ENCODE measurements around the gene KBTBD13.
"Not testable (repeated sequence)": the region's sequence is repeated elsewhere in the genome, so short reads cannot be mapped to it uniquely, and the experiment has no call there.

The KBTBD13 gene

DNA sequence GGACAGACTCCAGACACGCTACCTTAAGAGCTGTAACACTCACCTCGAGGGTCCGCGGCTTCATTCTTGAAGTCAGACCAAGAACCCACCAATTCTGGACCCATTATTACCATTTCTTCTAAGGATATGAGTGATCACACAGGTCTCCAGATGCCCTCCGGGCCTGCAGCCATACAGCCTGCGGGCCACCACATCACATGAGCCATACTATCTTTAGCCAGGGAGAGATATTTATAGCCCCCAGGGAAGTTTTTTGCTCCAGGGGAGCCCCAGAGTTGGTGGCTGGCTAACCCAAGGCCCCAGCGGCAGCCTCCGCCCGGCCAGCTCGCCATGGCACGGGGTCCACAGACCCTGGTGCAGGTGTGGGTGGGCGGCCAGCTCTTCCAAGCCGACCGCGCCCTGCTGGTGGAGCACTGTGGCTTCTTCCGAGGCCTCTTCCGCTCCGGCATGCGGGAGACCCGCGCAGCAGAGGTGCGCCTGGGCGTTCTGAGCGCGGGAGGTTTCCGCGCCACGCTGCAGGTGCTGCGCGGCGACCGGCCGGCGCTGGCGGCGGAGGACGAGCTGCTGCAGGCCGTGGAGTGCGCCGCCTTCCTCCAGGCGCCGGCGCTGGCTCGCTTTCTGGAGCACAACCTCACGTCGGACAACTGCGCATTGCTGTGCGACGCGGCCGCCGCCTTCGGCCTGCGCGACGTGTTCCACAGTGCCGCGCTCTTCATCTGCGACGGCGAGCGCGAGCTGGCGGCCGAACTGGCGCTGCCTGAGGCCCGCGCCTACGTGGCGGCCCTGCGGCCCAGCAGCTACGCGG, at the start of gene KBTBD13:
Gene KBTBD13 (plus strand): TSS at position 261 of the 805 bp plus-strand sequence. CDS start 70 bp downstream, at position 331.
- intact Hi-C loops (cut with DNase I) = no loop called here
- DNase-seq = peak in 1 of 10 donors; percentile 76

DNA sequence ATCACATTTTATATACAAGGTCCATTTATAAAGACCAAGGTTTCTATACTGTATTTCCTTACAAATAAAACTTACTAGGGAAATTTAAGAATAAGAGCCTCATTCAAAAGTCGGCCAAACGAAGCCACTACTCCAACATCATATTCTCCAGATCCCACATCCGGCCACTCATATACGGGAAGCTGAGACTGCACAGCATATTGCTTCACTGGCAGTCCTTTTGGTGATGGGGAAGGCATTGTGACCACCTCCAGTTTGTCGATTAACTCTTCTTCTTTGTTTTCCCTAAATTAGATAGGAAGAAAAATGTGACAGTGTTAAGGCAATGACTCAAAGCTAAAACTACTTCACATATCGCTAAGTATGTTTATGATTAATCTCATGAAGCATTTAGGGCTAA, 49.8 kb upstream of the KBTBD13 start:
- no peak for DNase-seq
- intact Hi-C loops (cut with DNase I) = loop anchor here (5.0 kb wide), 1 partner anchor 39 kb away; the partner anchor contains the start of gene SPG21

DNA sequence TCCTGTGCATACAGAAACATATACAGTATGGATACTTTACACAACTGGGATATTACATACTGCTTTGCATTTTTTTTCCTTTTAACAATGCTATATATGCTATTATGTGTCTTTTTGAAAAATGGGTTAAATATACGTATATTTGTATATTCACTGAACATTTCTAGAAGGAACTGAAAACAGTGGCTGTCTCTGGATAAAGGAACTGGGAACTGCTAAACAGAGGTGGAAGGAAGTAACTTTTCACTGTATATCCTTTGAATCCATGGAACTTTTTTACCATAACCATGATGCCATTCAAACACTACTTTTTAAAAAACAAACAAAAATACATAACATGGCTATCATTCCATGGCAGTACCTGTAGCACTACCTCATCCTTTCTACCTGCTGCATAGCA, 49.0 kb upstream of the KBTBD13 start:
- DNase-seq = no peak
- intact Hi-C loops (cut with DNase I) = loop anchor here (5.0 kb wide), 1 partner anchor 40 kb away; the partner anchor contains the start of gene SPG21

DNA sequence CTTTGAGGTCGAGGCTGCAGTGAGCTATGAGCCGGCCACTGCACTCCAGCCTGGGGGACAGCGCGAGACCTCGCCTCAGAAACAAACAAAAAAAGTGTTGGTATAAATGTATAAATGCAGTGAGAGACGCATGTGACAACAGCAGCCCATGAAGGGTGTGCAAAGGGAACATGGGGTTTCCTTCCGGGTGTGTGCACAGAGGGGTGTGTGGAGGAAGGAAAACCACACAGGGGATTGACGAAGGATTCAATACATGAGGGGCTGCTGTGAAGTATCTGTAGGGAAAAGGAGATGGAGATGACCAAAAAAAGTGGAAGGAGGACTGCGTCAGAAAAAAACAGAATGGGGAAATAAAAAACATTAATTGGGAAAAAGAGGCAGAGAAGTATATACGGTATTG, 48.2 kb upstream of the KBTBD13 start:
- intact Hi-C loops (cut with DNase I) = loop anchor here (5.0 kb wide), 1 partner anchor 41 kb away; the partner anchor contains the start of gene SPG21
- DNase-seq = no peak

DNA sequence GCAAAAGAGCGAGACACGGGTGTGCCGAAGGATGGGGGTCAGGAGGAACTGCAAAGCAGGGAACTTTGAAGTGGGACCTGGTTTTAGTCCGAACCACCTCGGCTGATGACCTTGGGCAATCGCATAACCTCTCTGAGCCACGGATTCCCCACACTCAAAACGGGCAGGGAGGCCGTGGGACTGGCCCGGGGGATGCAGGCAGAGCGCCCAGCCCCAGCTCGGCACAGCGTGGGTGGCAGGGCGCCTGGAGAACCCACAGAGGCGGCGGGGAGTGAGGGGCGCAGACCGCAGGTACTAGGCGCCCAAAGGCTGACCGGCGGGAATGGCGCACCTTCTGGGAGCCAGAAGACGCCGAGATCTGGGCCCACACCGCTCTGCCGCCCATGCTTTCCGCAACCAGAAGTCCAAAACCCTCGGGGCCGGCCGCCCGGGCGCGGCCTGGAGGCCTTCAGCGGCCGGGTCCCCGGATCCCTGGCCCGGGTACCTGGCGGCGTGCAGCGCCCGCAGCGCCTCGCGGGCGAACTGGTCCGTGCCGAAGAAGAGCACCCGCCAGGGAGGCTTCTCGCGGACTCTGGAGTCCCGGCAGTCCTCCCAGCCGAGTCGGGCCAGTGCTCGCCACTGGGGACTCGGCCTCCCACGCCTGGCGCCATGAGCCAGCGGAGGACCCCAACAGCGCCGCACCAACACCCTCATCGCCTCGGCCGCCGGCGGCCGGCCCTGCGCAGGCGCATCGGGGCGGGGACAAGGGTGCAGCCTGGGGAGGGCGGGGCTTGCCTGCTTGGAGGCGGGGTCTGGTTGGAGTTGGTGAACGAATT, 47.4 kb upstream of the KBTBD13 start, which contains the start of gene MTFMT:
Gene MTFMT (minus strand): TSS at position 719 of the 815 bp plus-strand sequence. CDS start 26 bp downstream, at position 693.
- intact Hi-C loops (cut with DNase I) = loop anchor here (5.0 kb wide), 1 partner anchor 42 kb away; the partner anchor contains the start of gene SPG21
- DNase-seq = peak; percentile 87 to 98 (median 92)

DNA sequence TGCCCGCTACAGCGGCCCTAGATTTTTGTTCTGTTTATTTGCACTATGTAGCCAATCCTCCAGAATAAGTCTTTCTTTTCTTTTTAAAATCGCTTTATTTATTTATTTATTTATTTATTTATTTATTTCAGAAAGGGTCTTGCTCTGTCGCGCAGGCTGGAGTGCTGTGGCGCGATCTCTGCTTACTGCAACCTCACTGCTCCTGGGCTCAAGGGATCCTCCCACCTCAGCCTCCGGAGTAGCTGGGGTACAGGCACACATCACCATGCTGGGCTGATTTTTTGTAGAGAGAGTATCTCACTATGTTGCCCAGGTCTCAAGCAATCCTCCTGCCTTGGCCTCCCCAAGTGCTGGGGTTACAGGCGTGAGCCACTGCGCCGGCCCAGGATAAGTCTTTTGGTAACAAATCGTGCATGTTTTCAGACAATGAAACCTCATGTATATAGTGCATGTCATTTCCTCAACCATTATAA, 46.8 kb upstream of the KBTBD13 start:
- intact Hi-C loops (cut with DNase I) = loop anchor here (5.0 kb wide), 1 partner anchor 42 kb away; the partner anchor contains the start of gene SPG21
- DNase-seq = no peak

DNA sequence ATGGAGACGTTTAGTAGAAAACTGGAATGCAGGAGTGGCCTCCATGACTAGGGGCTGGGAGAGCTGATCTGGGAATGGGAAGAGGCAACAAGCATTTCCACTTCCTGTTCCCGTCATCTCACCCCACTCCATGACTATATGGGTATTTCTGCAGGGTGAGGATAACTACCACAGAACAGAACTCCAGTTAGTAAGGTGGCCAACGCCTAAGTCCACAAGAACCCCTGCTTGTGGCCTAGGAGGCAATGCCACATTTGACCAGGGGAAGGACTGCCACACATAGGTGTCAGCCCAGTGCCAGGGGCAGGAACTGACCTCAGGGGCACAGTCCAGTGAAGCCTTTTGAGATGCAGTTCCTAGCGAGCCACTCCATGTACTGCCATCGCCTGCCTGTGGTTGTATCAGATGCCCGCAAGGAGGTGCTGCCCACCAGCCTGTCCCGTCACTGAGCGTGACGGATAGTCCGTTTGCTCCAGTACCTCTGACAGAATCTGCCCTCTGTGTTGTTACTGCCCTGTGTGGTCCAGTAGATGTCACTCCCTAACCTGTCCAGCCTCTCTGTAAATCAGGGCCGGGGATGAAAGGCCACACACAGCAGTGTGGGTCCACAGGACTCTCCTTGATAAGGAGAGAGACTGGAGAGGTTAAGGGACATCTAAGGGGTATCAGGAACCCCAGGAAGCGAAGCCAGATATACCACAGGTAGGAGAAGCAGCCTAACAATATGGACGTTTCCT, 43.6 kb upstream of the KBTBD13 start:
- intact Hi-C loops (cut with DNase I) = no loop called here
- DNase-seq = peak in 6 of 10 donors; percentile 28 to 88 (median 46)

DNA sequence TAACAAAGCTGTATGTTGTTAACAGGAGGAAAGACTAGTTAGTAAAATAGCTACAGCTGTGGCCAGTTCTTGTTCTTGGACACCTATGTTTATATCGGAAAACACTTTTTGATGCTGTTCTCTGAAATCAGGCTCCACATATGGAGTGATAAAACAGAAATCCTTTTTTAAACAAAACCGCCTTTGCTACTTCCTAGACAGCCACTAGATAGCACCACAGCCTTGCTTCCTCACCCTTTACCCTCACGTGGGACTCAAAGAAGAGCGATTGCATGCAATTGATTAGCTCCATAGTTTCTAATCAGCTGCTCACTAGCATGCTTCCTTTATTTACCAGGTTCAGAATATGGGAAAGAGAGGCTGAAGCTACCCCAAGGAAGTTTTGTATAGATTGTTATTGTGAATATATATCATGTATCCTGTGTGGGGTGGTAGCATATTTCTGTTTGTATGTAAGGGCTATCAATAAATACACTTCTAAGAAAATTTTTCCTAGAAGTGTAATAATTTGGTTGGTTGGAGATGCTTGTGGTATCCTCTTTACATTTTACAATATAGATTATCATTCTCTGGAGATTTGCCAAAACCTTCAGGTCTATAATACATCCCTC, 42.8 kb upstream of the KBTBD13 start:
- intact Hi-C loops (cut with DNase I) = no loop called here

DNA sequence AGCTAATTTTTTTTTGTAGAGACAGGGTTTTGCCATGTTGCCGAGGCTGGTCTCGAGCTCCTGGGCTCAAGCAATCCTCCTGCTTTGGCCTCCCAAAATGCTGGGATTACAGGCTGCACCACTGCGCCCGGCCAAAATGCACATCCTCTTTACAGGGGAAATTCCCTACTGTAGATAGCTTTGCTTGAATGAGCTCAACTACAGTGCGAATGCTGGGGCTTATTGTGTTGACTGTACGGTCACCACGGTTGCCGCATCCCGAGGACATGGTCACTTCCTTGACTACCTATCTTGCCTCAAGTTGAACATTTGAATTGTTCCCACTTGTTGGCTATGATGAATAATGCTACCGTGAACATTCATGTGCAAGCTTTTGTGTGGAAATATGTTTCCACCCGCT, 41.8 kb upstream of the KBTBD13 start:
- intact Hi-C loops (cut with DNase I) = no loop called here
- DNase-seq = no peak

More for the DNA sequence above, 42.8 kb upstream of the KBTBD13 start:
- peak in 1 of 10 donors; percentile 76 for DNase-seq

DNA sequence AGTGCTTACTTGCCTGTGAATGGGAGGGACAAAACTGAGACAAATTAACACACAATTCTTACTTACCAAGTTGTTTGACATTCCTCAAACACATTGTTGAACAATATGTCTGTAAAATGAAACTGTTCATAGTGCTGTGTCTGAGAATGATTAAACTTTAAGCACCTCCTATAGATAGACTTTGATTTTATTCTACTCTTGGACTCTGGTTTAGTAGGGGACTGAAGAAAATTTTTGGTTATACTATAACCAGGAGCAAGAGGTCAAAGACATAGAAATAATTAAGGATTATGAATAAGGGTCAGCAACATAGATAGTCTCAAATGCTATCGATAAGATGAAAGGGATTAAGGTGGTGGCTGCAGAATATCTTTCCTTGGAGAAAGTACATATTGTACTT, 39.2 kb upstream of the KBTBD13 start:
- no peak for DNase-seq
- intact Hi-C loops (cut with DNase I) = no loop called here

DNA sequence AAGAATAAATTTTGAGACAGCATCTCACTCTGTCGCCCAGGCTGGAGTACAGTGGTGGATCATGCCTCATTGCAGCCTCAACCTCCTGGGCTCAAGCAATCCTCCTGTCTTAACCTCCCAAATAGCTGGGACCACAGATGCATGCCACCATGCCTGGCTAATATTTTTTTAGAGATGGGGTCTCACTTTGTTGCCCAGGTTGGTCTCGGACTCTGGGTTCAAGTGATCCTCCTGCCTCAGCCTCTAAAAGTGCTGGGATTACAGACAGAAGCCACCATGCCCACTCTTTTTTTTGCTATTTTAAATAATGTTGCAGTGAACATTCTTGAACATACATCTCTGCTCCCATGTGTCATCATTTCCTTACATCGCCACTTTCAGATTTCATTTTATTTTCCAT, 38.1 kb upstream of the KBTBD13 start:
- intact Hi-C loops (cut with DNase I) = no loop called here
- no peak for DNase-seq

DNA sequence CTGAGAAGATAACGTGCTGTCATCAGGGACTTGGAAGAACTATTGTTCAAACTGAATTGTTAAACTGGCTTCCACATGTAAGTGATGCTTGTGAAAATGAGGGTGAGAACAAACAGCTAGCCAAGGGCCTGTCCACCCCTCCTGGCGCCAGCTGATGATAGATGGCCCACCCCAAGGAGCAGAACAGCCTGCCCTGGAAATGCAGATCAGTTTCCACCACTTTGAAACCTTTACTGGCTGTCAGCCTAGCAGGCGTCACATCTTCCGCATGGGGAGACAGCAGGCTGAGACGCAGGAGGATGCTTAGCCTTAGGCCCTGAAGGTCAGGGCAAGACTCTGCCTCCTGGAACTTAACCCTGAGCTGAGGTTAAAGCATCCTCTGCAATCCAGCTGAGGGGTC, 37.7 kb upstream of the KBTBD13 start:
- intact Hi-C loops (cut with DNase I) = no loop called here

DNA sequence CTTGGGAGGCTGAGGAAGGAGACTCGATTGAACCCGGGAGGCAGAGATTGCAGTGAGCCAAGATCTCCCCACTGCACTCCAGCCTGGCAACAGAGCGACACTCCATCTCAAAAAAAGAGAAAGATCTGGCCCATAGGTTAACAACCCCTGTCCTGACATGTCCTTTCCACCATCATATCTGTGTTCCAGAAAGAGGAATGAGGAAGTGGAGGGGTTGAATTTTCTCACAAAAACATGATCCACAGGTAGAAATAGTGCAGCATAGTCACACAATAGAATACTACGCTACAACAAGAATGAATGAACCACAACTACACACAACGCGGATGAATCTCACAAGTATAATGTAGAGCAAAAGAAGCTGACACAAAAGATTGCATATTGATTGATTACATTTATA, 36.1 kb upstream of the KBTBD13 start:
- intact Hi-C loops (cut with DNase I) = no loop called here
- DNase-seq = no peak

More for the DNA sequence above, 37.7 kb upstream of the KBTBD13 start:
- DNase-seq = no peak

DNA sequence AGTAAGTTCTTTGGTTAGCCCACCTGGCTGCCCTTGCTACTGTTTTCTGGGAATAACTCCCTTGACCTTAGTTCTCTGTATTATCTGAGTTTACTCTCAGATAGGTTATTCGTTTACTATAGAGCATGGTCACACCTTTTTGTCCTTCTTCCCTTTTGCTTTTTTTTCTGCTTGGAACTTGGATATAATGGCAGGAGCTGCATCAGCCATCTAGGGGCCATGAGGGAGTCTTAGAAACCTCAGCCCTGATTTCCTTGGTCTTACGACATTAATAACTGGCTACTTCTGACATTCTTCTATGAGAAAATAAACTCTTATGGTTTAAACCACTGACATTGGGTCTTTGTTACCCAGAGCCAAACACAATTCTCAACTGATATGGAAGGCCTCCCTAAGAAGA, 34.8 kb upstream of the KBTBD13 start:
- DNase-seq = no peak
- intact Hi-C loops (cut with DNase I) = no loop called here

DNA sequence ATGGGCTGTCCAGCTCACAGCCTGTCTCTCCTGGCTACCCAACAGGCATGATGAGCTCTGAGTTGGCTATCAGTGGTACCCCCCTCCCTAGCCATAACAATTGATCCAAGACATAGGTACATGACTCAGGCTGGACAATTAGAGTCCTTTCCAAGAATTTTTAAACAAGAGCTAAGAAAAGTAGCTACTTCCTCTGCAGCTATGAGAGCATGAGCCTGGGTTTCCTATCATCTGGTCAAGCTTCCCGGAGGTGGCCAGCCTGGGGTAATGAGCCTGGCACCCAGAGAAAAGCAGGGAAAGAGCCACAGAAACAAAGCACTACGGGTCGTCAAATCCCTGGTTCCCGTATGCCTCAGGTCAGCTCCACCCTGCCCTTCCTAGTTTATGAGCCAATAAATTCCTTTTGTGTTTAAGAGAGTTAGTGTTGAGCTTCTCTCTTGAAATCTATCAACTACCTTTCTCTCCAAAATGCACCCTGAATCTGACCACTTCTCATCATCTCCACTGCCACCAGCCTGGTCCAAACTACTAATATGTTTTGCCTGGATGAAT, 33.7 kb upstream of the KBTBD13 start:
- DNase-seq = no peak
- intact Hi-C loops (cut with DNase I) = no loop called here

DNA sequence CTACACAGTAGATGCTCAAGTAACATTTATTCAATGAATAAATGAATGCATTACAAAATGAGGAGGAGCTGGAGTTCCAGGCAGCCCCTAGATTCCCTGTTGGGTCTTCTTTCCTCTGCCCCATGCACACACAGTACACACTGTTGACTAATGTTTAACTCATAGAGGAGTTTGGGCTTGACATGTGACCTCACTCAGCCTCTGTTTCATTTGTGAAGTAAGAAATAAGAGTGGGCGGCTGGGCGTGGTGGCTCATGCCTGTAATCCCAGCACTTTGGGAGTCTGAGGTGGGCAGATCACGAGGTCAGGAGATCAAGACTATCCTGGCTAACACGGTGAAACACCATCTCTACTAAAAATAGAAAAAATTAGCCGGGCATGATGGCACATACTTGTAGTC, 32.3 kb upstream of the KBTBD13 start:
- intact Hi-C loops (cut with DNase I); DNase-seq: not testable (repeated sequence)

DNA sequence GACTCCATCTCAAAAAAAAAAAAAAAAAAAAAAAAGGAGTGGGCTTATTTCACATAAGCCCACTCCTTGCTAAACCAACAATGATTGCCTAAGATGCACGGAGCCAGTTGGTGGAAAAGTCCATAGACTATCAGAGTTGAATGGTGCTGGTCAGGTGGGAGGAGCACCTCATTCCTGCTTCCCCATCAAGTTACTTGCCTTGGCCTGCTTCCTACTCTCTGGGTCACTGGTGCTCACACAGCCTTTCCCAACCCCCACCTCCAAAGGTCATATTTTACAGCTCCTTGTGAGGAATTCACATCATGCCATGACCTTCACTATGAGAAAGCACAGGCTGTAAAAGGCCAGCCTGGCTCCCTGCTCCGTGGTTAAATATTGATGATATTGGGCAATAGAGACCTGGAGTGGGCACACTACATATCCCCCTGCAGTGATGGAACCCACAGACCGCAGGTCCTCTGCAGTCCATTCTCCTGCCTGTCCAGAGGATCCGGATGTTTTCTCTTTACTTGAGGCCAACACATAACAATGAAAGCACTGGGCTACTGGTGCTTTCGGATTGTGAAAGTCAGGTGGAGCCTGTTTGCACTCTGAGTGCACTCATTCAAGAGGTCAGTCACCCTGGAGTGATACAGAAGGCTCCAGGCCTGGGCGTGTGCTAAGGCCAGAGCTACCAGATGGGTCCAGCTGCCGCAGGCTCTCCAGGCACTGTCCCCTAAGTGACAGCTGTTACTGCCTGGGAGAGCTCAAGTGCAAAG, 31.6 kb upstream of the KBTBD13 start, which contains the start of gene SLC51B:
Gene SLC51B (plus strand): TSS at position 664 of the 758 bp plus-strand sequence. CDS start 4,618 bp downstream, outside the sequence.
- intact Hi-C loops (cut with DNase I) = no loop called here
- no peak for DNase-seq

DNA sequence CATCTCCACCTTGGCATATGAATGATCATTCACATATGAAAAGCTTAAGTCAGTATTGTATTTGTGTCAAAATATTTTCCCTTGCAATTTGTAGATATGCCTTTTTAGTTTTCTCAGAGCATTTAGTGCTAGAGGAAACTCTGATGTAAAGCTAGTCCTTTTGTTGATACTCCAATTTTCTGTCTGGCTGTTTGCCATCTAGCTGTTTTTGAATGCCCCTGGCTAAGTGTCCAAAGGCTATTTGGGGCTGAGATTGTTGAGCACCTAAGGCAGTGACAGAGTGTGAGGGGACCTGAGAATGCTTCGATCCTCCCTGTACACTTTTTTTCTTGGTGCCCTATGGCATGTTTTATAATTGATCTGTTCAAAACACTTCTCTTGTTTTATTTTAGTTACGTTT, 28.3 kb upstream of the KBTBD13 start:
- intact Hi-C loops (cut with DNase I) = no loop called here
- DNase-seq = no peak

DNA sequence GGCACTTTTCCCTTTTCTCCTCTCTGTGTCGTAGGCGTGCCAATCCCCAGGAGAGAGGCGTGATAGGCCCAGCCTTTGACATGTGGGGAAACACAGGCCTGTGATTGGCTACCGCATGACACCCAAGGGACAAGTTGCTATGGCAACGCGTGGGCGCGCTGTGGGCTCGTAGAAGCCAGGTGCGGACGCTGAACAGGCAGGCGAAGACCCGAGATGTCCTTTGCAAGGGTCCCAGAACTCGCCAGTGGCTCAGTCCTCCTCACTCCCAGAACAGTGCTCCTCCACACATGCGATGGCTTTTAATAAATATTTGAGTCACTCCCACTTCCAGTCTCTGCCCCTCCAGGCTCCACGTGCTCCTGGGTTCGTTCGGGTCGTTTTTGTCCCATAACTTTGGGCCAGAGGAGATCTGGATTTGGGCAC, 27.1 kb upstream of the KBTBD13 start:
- intact Hi-C loops (cut with DNase I) = no loop called here
- DNase-seq = peak; percentile 80 to 99 (median 92)

Measured in posterior cingulate gyrus (tissue), 11 donors.